Fibroblast of lung (primary cell): Measurements from ENCODE around the gene EXOSC5.

Source experiments
- EZH2 ChIP-seq: IDR thresholded peaks from 2 replicates; pipeline ENCODE4 v1.5.1; 2012; ENCODE audit warnings: low read length, control low read depth, mild to moderate bottlenecking; ENCODE audit errors: missing control alignments
- TF ChIP-seq, protein P1 (sequence below), 2 donors: IDR thresholded peaks in 1 of 2; conservative IDR thresholded peaks in 1 of 2; 1 replicate in 1 of 2; 2 replicates in 1 of 2; pipeline ENCODE4 v1.5.1; 2011 to 2012; ENCODE audit warnings: low read length in 2 of 2, control low read depth in 1 of 2, inconsistent platforms in 1 of 2, low read depth in 1 of 2, mild to moderate bottlenecking in 1 of 2

DNA sequence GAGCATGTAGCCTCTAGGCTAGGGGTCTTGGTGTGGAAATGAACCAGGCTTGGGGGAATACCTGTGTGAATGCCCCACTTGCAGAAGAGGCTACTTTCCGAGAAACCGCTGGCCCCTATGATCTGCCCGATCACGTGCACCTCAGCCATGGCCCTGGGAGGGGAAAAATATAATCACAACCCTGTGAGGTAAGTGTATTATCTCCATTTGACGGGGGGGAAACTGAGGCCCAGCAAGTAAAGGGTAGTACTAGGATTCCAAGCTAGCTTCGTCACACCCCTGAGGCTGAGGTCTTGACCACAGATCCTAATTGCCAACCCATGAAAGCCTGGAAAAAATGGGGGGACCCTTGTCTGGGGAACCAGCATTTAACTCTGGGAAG is 33.8 kb downstream of the EXOSC5 start:
- TF ChIP-seq, protein P1, sequence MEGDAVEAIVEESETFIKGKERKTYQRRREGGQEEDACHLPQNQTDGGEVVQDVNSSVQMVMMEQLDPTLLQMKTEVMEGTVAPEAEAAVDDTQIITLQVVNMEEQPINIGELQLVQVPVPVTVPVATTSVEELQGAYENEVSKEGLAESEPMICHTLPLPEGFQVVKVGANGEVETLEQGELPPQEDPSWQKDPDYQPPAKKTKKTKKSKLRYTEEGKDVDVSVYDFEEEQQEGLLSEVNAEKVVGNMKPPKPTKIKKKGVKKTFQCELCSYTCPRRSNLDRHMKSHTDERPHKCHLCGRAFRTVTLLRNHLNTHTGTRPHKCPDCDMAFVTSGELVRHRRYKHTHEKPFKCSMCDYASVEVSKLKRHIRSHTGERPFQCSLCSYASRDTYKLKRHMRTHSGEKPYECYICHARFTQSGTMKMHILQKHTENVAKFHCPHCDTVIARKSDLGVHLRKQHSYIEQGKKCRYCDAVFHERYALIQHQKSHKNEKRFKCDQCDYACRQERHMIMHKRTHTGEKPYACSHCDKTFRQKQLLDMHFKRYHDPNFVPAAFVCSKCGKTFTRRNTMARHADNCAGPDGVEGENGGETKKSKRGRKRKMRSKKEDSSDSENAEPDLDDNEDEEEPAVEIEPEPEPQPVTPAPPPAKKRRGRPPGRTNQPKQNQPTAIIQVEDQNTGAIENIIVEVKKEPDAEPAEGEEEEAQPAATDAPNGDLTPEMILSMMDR (conservative IDR thresholded peaks at IDR 0.05 in 1 of 2, IDR thresholded peaks at IDR 0.05 in 1 of 2; ENCODE audit: low read depth in 1 of 2, low read length in 2 of 2) = no peak
- no peak for TF ChIP-seq EZH2
